HUES48 (cell line): Measurements from ENCODE around the gene IQGAP2.

Experiments used
- H3K27ac ChIP-seq: one replicate; pipeline ENCODE4 v1.7.0; 2013; ENCODE audit warnings: low read depth, low read length, inconsistent platforms
- H3K27me3 ChIP-seq: 2 replicates; pipeline ENCODE4 v1.6.1; 2013; ENCODE audit warnings: mild to moderate bottlenecking, low read length; ENCODE audit not compliant: control insufficient read depth, insufficient read depth
- H3K36me3 ChIP-seq: 2 replicates; pipeline ENCODE4 v1.6.1; 2013; ENCODE audit warnings: low read length; ENCODE audit not compliant: control insufficient read depth, insufficient read depth
- H3K4me1 ChIP-seq: 2 replicates; pipeline ENCODE4 v1.6.1; 2013; ENCODE audit warnings: mild to moderate bottlenecking, low read length; ENCODE audit not compliant: control insufficient read depth, insufficient read depth
- H3K4me3 ChIP-seq: 2 replicates; pipeline ENCODE4 v1.5.1; 2013; ENCODE audit warnings: mild to moderate bottlenecking, low read depth, low read length
- H3K9ac ChIP-seq: 2 replicates; pipeline ENCODE4 v1.6.1; 2013; ENCODE audit warnings: mild to moderate bottlenecking, low read depth, low read length, moderate library complexity
- H3K9me3 ChIP-seq: 2 replicates; pipeline ENCODE4 v1.6.1; 2013; ENCODE audit warnings: low read length; ENCODE audit not compliant: control insufficient read depth, insufficient read depth

Gene IQGAP2

GRCh38 chr5:76470976-76471375, 67.9 kb downstream of the IQGAP2 start:
- Histone ChIP-seq H3K9ac (no peak overlapping the region), H3K4me1 (peaks cover 9% of the 10 kb centered on the region), H3K9me3 (no peaks in the 10 kb centered on the region), H3K27ac (no peak overlapping the region), H3K4me3 (no peak overlapping the region), H3K27me3 (no peaks in the 10 kb centered on the region), H3K36me3 (no peaks in the 10 kb centered on the region)

DNA sequence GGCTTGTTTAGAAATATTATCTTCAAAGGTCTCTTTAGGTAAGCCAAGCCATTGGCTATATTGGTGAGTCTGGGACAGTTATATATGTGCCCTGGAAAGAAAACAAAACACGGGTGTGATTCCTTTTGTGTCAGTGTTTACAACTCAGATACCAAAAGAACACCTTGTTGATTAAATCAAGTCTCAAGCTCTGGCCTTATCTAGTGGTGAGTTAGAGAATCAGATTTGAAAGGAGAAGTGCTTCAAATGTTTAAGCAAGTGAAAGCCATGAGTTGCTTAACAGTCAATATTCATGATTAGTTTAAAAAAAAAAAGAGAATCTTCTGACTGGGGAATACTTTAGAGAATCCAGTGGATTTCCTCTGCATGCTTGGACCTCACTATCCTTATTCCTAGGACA, 68.3 kb downstream of the IQGAP2 start:
- Histone ChIP-seq H3K9me3 (no peaks in the 10 kb centered on the region), H3K9ac (no peak overlapping the region), H3K36me3 (no peaks in the 10 kb centered on the region), H3K27ac (no peak overlapping the region), H3K4me3 (no peak overlapping the region), H3K4me1 (peaks cover 9% of the 10 kb centered on the region), H3K27me3 (no peaks in the 10 kb centered on the region)

GRCh38 chr5:76471987-76472334, 68.9 kb downstream of the IQGAP2 start:
- Histone ChIP-seq H3K36me3 (no peaks in the 10 kb centered on the region), H3K27me3 (no peaks in the 10 kb centered on the region), H3K27ac (no peak overlapping the region), H3K4me1 (peaks cover 9% of the 10 kb centered on the region), H3K4me3 (no peak overlapping the region), H3K9ac (no peak overlapping the region), H3K9me3 (no peaks in the 10 kb centered on the region)

DNA sequence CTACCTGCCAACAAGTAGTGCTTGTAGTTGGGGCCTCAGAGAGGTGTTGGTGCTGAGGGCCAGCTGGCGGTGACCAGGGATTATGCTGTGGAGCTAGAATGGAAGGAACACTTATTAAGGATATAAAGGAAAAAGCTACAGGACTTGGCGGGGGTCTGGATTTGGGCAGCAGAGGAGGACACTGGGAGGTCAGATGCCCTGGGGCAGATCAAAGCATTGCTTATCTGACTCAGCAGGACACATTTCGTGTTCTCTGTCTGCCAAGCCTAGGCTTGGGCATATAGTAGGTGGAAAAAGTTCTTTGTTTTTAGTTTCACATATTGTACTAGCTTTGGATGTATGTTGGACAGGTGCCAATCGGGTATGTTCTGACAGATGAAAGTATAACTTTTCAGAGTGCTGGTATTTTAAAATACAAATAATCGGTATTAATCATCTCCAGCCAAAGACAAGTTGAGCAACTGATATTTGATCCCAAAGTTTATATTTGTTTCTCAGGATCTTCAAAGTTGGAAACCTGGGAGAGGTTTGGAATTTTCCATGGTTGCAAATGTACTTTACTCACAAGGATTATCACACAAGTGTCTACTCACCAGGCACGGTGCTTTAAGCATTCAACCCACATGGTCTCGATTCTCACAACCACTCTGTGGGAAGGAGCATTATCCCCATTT, 69.4 kb downstream of the IQGAP2 start:
- Histone ChIP-seq H3K9me3 (no peaks in the 10 kb centered on the region), H3K27ac (no peak overlapping the region), H3K9ac (no peak overlapping the region), H3K36me3 (no peaks in the 10 kb centered on the region), H3K27me3 (no peaks in the 10 kb centered on the region), H3K4me3 (no peak overlapping the region), H3K4me1 (peaks cover 9% of the 10 kb centered on the region)

DNA sequence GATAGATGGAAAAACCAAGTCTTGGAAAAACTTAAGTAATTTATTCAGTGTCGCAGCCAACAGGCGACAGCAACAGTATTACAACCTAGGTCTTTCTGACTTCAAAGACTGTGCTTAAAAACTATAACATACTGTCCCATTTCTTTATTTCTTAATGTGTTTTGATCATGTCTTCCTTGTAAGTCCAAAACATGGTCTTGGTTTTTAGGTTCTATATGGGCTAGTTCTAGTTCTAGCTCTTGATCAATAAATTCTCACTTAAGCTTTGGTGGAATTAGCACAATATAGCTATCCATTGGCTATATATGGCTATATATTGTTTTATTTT, 69.9 kb downstream of the IQGAP2 start:
- Histone ChIP-seq H3K27ac (no peak overlapping the region), H3K36me3 (no peaks in the 10 kb centered on the region), H3K27me3 (no peaks in the 10 kb centered on the region), H3K9me3 (no peaks in the 10 kb centered on the region), H3K9ac (no peak overlapping the region), H3K4me3 (no peak overlapping the region), H3K4me1 (peaks cover 9% of the 10 kb centered on the region)

- Histone ChIP-seq H3K36me3 (no peaks in the 10 kb centered on the region), H3K9me3 (no peaks in the 10 kb centered on the region), H3K4me1 (peaks cover 9% of the 10 kb centered on the region), H3K9ac (no peak overlapping the region), H3K4me3 (no peak overlapping the region), H3K27ac (no peak overlapping the region), H3K27me3 (no peaks in the 10 kb centered on the region)
Measured at GRCh38 chr5:76473661-76474060, 70.6 kb downstream of the IQGAP2 start.

DNA sequence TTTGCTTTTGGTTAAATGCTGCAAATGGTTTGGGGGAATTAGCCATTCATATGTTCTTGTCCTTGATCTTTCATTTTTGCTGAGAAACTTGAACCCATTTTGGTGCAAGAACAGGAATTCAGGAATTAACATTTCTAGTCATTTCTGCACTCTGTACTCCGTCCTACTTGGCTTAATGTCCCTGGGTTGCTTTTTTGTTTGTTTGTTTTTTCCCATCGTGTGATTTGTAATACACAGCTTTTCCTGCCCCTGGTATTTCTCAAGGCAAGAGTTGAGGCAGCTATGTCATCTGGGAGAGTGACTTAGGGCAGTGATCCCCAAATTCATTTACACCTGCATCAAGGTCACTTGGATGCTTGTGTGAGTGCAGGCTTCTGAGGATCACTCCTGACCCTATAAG, 71.3 kb downstream of the IQGAP2 start:
- no peak overlapping the region for H3K4me3 ChIP-seq
- H3K36me3 ChIP-seq: no peaks in the 10 kb centered on the region
- H3K27me3 ChIP-seq: no peaks in the 10 kb centered on the region
- no peaks in the 10 kb centered on the region for H3K9me3 ChIP-seq
- no peak overlapping the region for H3K9ac ChIP-seq
- H3K4me1 ChIP-seq: peaks cover 9% of the 10 kb centered on the region
- H3K27ac ChIP-seq: no peak overlapping the region

DNA sequence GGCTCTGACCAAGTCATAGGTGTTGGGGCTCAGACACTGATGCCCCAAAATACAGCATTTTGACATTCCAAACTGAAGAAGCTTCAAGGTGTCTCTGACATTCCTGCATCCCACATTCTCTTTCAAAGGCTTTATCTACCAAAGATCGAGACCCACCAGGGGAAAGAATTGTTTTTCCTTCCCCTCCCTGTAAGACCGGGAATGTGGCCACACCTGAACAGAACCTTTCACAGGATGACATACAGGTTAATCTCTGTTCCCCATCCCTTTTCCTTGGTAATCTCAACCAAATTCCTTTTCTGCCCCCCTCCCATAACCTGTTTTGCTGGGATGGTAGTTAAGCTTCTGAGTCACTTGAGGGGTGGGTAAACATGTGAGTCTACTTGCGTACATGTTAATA, 72.3 kb downstream of the IQGAP2 start:
- H3K4me1 ChIP-seq: peaks cover 12% of the 10 kb centered on the region
- H3K27ac ChIP-seq: no peak overlapping the region
- H3K4me3 ChIP-seq: no peak overlapping the region
- no peaks in the 10 kb centered on the region for H3K9me3 ChIP-seq
- no peaks in the 10 kb centered on the region for H3K36me3 ChIP-seq
- H3K9ac ChIP-seq: no peak overlapping the region
- H3K27me3 ChIP-seq: no peaks in the 10 kb centered on the region

GRCh38 chr5:76475936-76476335, 72.9 kb downstream of the IQGAP2 start:
- H3K4me1 ChIP-seq: peaks cover 15% of the 10 kb centered on the region
- no peak overlapping the region for H3K27ac ChIP-seq
- no peaks in the 10 kb centered on the region for H3K36me3 ChIP-seq

DNA sequence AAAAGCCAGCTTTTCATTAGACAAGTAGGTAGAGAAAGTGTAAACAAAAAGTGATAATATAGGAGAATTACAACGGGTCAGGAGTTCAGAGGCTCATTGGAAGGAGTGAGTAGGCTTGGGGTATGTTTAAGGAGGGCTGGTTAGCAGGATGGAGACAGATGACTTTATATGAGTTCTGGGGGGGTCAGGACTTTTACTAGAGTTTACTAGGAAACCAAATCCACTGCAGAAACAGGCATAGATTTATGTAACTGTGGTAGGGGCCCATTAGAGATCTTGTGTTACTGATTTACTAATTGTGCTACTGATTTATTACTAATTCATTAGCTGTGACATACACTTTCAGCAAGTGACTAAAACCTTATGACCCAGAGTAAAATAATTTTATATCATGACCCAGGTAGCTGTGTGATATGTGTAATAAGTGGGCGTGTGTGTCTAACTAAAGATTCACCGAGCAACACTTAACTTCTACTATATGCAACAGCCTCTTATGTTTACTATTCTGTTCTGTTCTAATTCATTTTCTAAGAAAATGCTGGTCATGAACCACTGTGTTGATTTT, 73.5 kb downstream of the IQGAP2 start:
- Histone ChIP-seq H3K4me1 (peaks cover 16% of the 10 kb centered on the region), H3K36me3 (no peaks in the 10 kb centered on the region), H3K27ac (no peak overlapping the region)

More at GRCh38 chr5:76475936-76476335, 72.9 kb downstream of the IQGAP2 start:
- Histone ChIP-seq H3K4me3 (no peak overlapping the region), H3K9me3 (no peaks in the 10 kb centered on the region), H3K27me3 (no peaks in the 10 kb centered on the region), H3K9ac (no peak overlapping the region)

DNA sequence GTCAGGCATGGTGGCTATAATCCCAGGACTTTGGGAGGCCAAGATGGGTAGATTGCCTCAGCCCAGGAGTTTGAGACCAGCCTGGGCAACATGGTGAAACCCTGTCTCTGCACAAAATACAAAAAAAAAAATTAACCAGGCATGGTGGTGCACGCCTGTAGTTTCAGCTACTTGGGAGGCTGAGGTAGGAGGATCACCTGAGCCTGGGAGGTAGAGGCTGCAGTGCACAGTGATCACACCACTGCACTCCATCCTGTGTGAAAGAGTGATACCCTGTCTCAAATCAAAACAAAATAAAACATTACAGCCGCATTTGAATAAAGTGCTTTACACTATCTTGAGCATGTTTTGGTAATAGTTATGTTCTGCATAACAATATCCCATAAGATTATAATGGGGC, 74.0 kb downstream of the IQGAP2 start:
- Histone ChIP-seq H3K27me3 (no peaks in the 10 kb centered on the region), H3K9ac (no peak overlapping the region), H3K36me3 (no peaks in the 10 kb centered on the region), H3K9me3 (no peaks in the 10 kb centered on the region), H3K27ac (no peak overlapping the region), H3K4me3 (no peak overlapping the region), H3K4me1 (peaks cover 22% of the 10 kb centered on the region)

More for the DNA sequence above, 73.5 kb downstream of the IQGAP2 start:
- Histone ChIP-seq H3K9me3 (no peaks in the 10 kb centered on the region), H3K4me3 (no peak overlapping the region), H3K27me3 (no peaks in the 10 kb centered on the region), H3K9ac (no peak overlapping the region)
